ENCODE data around the gene KMT5C.

The KMT5C gene

DNA sequence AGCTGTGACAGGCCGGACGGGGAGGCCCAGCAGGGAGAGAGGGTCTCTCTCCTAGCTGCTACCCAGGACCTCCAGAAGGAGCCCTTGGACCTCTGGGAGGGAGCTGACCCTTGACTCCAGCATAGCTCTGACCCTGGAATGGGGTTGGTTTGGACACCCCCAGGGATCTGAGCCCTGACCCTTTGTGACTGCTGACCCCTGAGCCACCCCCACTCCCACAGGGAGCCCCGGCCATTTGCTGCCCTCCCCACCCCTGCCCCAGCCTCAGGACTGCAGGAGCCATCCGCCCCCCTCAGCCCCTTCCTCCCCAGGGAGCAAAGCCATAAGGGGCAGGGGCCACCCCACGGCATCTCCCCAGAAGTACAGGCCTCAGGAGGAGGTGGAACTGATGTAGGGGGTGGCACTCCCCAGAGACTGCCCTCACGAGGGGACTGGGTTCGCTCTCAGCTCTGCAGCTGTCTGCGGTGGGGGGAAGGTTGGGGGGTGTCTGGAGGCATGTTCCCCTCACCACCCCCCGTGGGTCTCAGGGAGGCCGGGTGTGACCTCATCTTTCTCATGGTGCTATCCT, 7.8 kb downstream of the KMT5C start:
- Histone ChIP-seq H3K79me1 (replicated peaks; ENCODE audit: low read length, poor library complexity, severe bottlenecking) (no peaks in the 10 kb centered on the region), H3K18ac (ENCODE audit: low read depth in 1 of 2, low read length in 2 of 2) (no peak overlapping the region), H2AFZ (ENCODE audit: low read depth, low read length) (no peak overlapping the region), H3K14ac (ENCODE audit: low read length in 2 of 2) (no peak overlapping the region), H2AK5ac (ENCODE audit: low read length, severe bottlenecking) (no peak overlapping the region), H3K27me3 (ENCODE audit: control insufficient read depth in 1 of 2, insufficient read depth in 1 of 2, low read length in 2 of 2) (peaks cover 13 to 23% of the 10 kb centered on the region in 2 experiments), H3K23ac (ENCODE audit: low read length in 2 of 2) (no peak overlapping the region), H3K4me1 (ENCODE audit: control insufficient read depth, insufficient read depth, low read depth, low read length) (peaks cover 30% of the 10 kb centered on the region), H3K9ac (ENCODE audit: low read length) (no peak overlapping the region), H3K27ac (ENCODE audit: low read length, poor library complexity, severe bottlenecking) (no peak overlapping the region), H2BK5ac (ENCODE audit: low read depth, low read length, poor library complexity, severe bottlenecking) (no peak overlapping the region), H3K36me3 (ENCODE audit: control insufficient read depth in 1 of 2, insufficient read depth in 2 of 2, low read depth in 1 of 2, low read length in 2 of 2) (peaks cover 14 to 55% of the 10 kb centered on the region in 2 experiments), H3K4me3 (ENCODE audit: insufficient read depth in 1 of 2, low read depth in 1 of 2, low read length in 2 of 2) (no peak overlapping the region), H3K4me2 (ENCODE audit: low read length, poor library complexity, severe bottlenecking) (no peak overlapping the region), H4K8ac (ENCODE audit: low read length) (no peak overlapping the region), H3K9me3 (ENCODE audit: control insufficient read depth, low read length) (no peaks in the 10 kb centered on the region), H4K91ac (ENCODE audit: low read length) (peak overlapping the region; percentile 27), H2BK15ac (ENCODE audit: low read depth, poor library complexity, severe bottlenecking) (no peak overlapping the region), H2BK120ac (ENCODE audit: low read depth, low read length) (no peak overlapping the region), H2BK12ac (ENCODE audit: low read length in 2 of 2) (no peak overlapping the region), H3K4ac (ENCODE audit: low read depth in 1 of 2, low read length in 2 of 2) (no peak overlapping the region)
- DNase-seq = no peak
- 89% methylated on average over 7 of the region's 10 CpGs for WGBS

DNA sequence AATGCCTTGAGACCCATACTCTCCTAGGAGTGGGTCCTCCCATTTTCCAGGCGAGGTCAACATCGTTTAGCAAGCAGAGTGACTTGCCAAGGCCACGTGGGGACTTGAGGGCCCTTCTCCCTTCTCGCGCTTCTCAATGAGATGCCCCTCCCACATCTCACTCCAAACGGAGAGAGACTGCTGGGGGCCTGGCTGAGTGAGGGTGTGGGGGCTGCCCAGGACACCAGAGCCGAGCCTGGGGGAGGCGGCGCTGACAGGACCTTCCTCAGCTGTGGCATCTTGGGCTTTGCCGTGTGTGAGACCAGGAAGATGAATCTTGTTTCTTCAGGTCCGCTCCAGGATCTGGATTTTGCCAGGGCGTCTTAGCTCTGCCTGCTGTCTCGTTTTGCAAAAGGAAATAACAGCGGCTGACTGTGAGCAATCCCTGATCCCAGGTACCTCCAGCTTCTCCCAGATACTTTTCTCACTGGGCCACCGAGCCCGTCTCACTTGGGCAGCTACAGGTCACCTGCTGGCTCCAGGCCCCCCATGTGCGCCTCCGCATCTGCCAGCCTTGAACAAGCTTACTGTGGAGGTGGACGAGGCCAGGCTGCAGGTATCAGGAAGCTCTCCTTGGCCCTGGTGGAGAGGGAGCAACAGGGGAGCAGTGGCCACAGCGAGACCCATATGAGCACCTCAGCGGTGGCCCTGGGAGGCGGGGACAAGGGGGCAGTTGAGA, 8.8 kb downstream of the KMT5C start:
- no peaks in the 10 kb centered on the region for H3K9me3 ChIP-seq (ENCODE audit: control insufficient read depth, low read length)
- no peak overlapping the region for H2BK5ac ChIP-seq (ENCODE audit: low read depth, low read length, poor library complexity, severe bottlenecking)
- no peak overlapping the region for H3K18ac ChIP-seq (ENCODE audit: low read depth in 1 of 2, low read length in 2 of 2)
- no peak overlapping the region for H2AFZ ChIP-seq (ENCODE audit: low read depth, low read length)
- peaks cover 4 to 45% of the 10 kb centered on the region in 2 experiments for H3K36me3 ChIP-seq (ENCODE audit: control insufficient read depth in 1 of 2, insufficient read depth in 2 of 2, low read depth in 1 of 2, low read length in 2 of 2)
- no peak overlapping the region for H2BK15ac ChIP-seq (ENCODE audit: low read depth, poor library complexity, severe bottlenecking)
- no peak overlapping the region for H3K4me2 ChIP-seq (ENCODE audit: low read length, poor library complexity, severe bottlenecking)
- H3K4ac ChIP-seq (ENCODE audit: low read depth in 1 of 2, low read length in 2 of 2) = no peak overlapping the region
- no peak overlapping the region for H3K4me3 ChIP-seq (ENCODE audit: insufficient read depth in 1 of 2, low read depth in 1 of 2, low read length in 2 of 2)
- H4K91ac ChIP-seq (ENCODE audit: low read length) = peak overlapping the region; percentile 27
- H4K8ac ChIP-seq (ENCODE audit: low read length) = no peak overlapping the region
- H2AK5ac ChIP-seq (ENCODE audit: low read length, severe bottlenecking) = no peak overlapping the region
- H3K27ac ChIP-seq (ENCODE audit: low read length, poor library complexity, severe bottlenecking) = no peak overlapping the region
- H2BK12ac ChIP-seq (ENCODE audit: low read length in 2 of 2) = no peak overlapping the region
- no peaks in the 10 kb centered on the region for H3K79me1 ChIP-seq (replicated peaks; ENCODE audit: low read length, poor library complexity, severe bottlenecking)
- no peak overlapping the region for H3K9ac ChIP-seq (ENCODE audit: low read length)
- 41% methylated on average over 19 of the region's 22 CpGs for WGBS
- peak overlapping the region; percentile 7 for H2BK120ac ChIP-seq (ENCODE audit: low read depth, low read length)
- no peak overlapping the region for H3K23ac ChIP-seq (ENCODE audit: low read length in 2 of 2)
- DNase-seq = no peak
- no peak overlapping the region for H3K14ac ChIP-seq (ENCODE audit: low read length in 2 of 2)
- peaks cover 23 to 33% of the 10 kb centered on the region in 2 experiments for H3K27me3 ChIP-seq (ENCODE audit: control insufficient read depth in 1 of 2, insufficient read depth in 1 of 2, low read length in 2 of 2)
- H3K4me1 ChIP-seq (ENCODE audit: control insufficient read depth, insufficient read depth, low read depth, low read length) = peaks cover 31% of the 10 kb centered on the region

DNA sequence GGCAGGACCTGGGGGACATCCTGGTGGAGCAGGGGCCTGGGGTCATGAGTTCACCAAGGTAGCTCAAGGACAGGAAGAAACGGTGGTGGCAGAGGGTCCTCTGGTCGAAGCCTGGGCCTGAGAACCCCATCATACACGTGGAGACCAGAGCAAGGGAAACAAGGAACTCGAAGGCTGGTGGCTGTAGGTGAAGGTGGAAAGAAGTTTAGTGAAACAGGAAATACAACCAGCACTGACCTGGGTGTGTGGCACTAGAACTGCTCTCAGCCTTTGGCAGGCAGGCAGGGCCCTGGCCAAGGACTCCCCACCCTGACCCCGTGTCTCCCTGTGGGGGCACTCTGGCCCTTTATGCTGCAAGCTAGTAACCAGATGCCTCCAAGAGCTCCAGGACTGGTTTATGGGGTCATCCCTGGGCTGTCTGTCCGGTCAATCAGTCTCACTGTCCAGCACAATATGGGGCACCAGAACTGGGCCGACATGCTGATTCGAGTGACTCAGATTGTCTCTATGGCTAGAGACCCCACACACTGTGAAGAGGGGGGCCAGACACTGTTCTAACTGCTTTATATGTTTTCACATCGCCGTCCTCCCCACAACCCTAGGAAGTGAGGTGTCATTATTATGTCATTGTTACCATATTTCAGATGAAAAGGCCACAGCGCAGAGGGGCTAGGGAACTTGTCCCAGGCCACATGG, 11.1 kb downstream of the KMT5C start:
- no peak overlapping the region for H2BK15ac ChIP-seq (ENCODE audit: low read depth, poor library complexity, severe bottlenecking)
- no peak overlapping the region for H4K8ac ChIP-seq (ENCODE audit: low read length)
- no peak for DNase-seq
- WGBS = 81% methylated on average over 11 of the region's 11 CpGs
- H2BK12ac ChIP-seq (ENCODE audit: low read length in 2 of 2) = no peak overlapping the region
- H2BK120ac ChIP-seq (ENCODE audit: low read depth, low read length) = no peak overlapping the region
- H2AK5ac ChIP-seq (ENCODE audit: low read length, severe bottlenecking) = no peak overlapping the region
- H3K4me2 ChIP-seq (ENCODE audit: low read length, poor library complexity, severe bottlenecking) = no peak overlapping the region
- no peaks in the 10 kb centered on the region for H3K9me3 ChIP-seq (ENCODE audit: control insufficient read depth, low read length)
- H3K4me3 ChIP-seq (ENCODE audit: insufficient read depth in 1 of 2, low read depth in 1 of 2, low read length in 2 of 2) = no peak overlapping the region
- peaks cover 36 to 49% of the 10 kb centered on the region in 2 experiments for H3K27me3 ChIP-seq (ENCODE audit: control insufficient read depth in 1 of 2, insufficient read depth in 1 of 2, low read length in 2 of 2)
- no peak overlapping the region for H4K91ac ChIP-seq (ENCODE audit: low read length)
- no peak overlapping the region for H3K23ac ChIP-seq (ENCODE audit: low read length in 2 of 2)
- no peak overlapping the region for H3K18ac ChIP-seq (ENCODE audit: low read depth in 1 of 2, low read length in 2 of 2)
- peaks cover 0 to 25% of the 10 kb centered on the region in 2 experiments for H3K36me3 ChIP-seq (ENCODE audit: control insufficient read depth in 1 of 2, insufficient read depth in 2 of 2, low read depth in 1 of 2, low read length in 2 of 2)
- peaks cover 32% of the 10 kb centered on the region for H3K4me1 ChIP-seq (ENCODE audit: control insufficient read depth, insufficient read depth, low read depth, low read length)
- H2AFZ ChIP-seq (ENCODE audit: low read depth, low read length) = no peak overlapping the region
- H3K4ac ChIP-seq (ENCODE audit: low read depth in 1 of 2, low read length in 2 of 2) = no peak overlapping the region
- no peak overlapping the region for H3K27ac ChIP-seq (ENCODE audit: low read length, poor library complexity, severe bottlenecking)
- no peaks in the 10 kb centered on the region for H3K79me1 ChIP-seq (replicated peaks; ENCODE audit: low read length, poor library complexity, severe bottlenecking)
- no peak overlapping the region for H2BK5ac ChIP-seq (ENCODE audit: low read depth, low read length, poor library complexity, severe bottlenecking)
- no peak overlapping the region for H3K14ac ChIP-seq (ENCODE audit: low read length in 2 of 2)
- no peak overlapping the region for H3K9ac ChIP-seq (ENCODE audit: low read length)

DNA sequence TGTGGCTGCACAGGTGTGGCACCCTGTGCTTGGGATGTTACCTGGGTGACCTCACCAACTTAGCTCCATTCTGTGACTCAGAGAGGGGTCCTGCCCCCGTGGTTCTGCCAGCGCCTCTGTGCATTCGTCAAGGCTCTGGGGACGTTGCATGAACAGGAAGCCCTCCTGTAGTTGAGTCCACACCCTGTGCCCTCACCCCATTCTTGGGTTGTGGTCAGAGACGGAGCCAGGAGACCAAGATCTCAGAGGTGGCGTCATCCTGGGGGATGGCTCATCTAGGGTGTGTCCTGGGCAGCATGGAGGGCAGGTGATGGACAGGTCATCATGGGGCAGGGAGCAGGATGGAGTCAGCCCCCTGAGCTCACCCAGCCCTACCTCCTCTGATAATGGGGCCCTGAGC, 12.4 kb downstream of the KMT5C start:
- H3K27me3 ChIP-seq (ENCODE audit: control insufficient read depth in 1 of 2, insufficient read depth in 1 of 2, low read length in 2 of 2) = peaks cover 44 to 61% of the 10 kb centered on the region in 2 experiments
- no peak overlapping the region for H3K4me2 ChIP-seq (ENCODE audit: low read length, poor library complexity, severe bottlenecking)
- no peak overlapping the region for H2BK120ac ChIP-seq (ENCODE audit: low read depth, low read length)
- H3K36me3 ChIP-seq (ENCODE audit: control insufficient read depth in 1 of 2, insufficient read depth in 2 of 2, low read depth in 1 of 2, low read length in 2 of 2) = peaks cover 0 to 12% of the 10 kb centered on the region in 2 experiments
- no peak overlapping the region for H2BK5ac ChIP-seq (ENCODE audit: low read depth, low read length, poor library complexity, severe bottlenecking)
- no peak overlapping the region for H3K4ac ChIP-seq (ENCODE audit: low read depth in 1 of 2, low read length in 2 of 2)
- no peak overlapping the region for H4K91ac ChIP-seq (ENCODE audit: low read length)
- no peaks in the 10 kb centered on the region for H3K79me1 ChIP-seq (replicated peaks; ENCODE audit: low read length, poor library complexity, severe bottlenecking)
- H3K9me3 ChIP-seq (ENCODE audit: control insufficient read depth, low read length) = no peaks in the 10 kb centered on the region
- H2AK5ac ChIP-seq (ENCODE audit: low read length, severe bottlenecking) = no peak overlapping the region
- H2BK15ac ChIP-seq (ENCODE audit: low read depth, poor library complexity, severe bottlenecking) = no peak overlapping the region
- no peak overlapping the region for H3K14ac ChIP-seq (ENCODE audit: low read length in 2 of 2)
- DNase-seq = no peak
- no peak overlapping the region for H3K9ac ChIP-seq (ENCODE audit: low read length)
- no peak overlapping the region for H4K8ac ChIP-seq (ENCODE audit: low read length)
- no peak overlapping the region for H2AFZ ChIP-seq (ENCODE audit: low read depth, low read length)
- peaks cover 29% of the 10 kb centered on the region for H3K4me1 ChIP-seq (ENCODE audit: control insufficient read depth, insufficient read depth, low read depth, low read length)
- no peak overlapping the region for H3K23ac ChIP-seq (ENCODE audit: low read length in 2 of 2)
- H3K4me3 ChIP-seq (ENCODE audit: insufficient read depth in 1 of 2, low read depth in 1 of 2, low read length in 2 of 2) = no peak overlapping the region
- H3K27ac ChIP-seq (ENCODE audit: low read length, poor library complexity, severe bottlenecking) = no peak overlapping the region
- 87% methylated on average over 5 of the region's 6 CpGs for WGBS
- peak overlapping the region in 1 of 2 experiments; percentile 11 for H3K18ac ChIP-seq (ENCODE audit: low read depth in 1 of 2, low read length in 2 of 2)
- H2BK12ac ChIP-seq (ENCODE audit: low read length in 2 of 2) = no peak overlapping the region

Data from mesenchymal stem cell (in vitro differentiated cells and primary cell).